Neural crest cell (in vitro differentiated cells): Measurements from ENCODE around the gene GNG8. TPM values are rescaled to one million over a fixed set of nuclear protein-coding genes. Genes with fewer than 3 reads are reported as not detected.

Experiments
- DNase-seq: peaks from one replicate; pipeline ENCODE4 v3.0.0; 2021; ENCODE audit warnings: low read depth, mixed read lengths, low spot score
- H3K27ac Mint-ChIP-seq: one replicate; pipeline ENCODE4 v1.8.0; 2021; ENCODE audit warnings: mild to moderate bottlenecking, mixed read lengths; ENCODE audit not compliant: unreplicated experiment
- H3K27me3 Mint-ChIP-seq: 2 replicates; pipeline ENCODE4 v1.8.0; 2021; ENCODE audit warnings: low read depth, mild to moderate bottlenecking, mixed read lengths
- H3K36me3 Mint-ChIP-seq: 2 replicates; pipeline ENCODE4 v1.8.0; 2021; ENCODE audit warnings: low read depth, mild to moderate bottlenecking, mixed read lengths
- H3K4me1 Mint-ChIP-seq: 2 replicates; pipeline ENCODE4 v1.8.0; 2021; ENCODE audit warnings: mixed read lengths
- H3K4me3 Mint-ChIP-seq: one replicate; pipeline ENCODE4 v1.8.0; 2021; ENCODE audit warnings: mild to moderate bottlenecking, mixed read lengths
- H3K9me3 Mint-ChIP-seq: 2 replicates; pipeline ENCODE4 v1.8.0; 2021; ENCODE audit warnings: mixed read lengths
- CTCF ChIP-seq: fragments of 200-600 bp; sonication (generic); conservative IDR thresholded peaks from 2 replicates; pipeline ENCODE4 v1.5.0; 2021; ENCODE audit warnings: antibody characterized with exemption, mild to moderate bottlenecking
- total RNA-seq: library from RNA; stranded (reverse); gene quantifications from 2 replicates; pipeline ENCODE4 v1.2.1, GENCODE V29; 2021

The GNG8 gene
- total RNA-seq, 1 donor from 2014 or later: not detected

GRCh38 chr19:46660008-46660517 is 24.1 kb upstream of the GNG8 start:
- Mint-ChIP-seq H3K4me1 (peaks cover 31% of the 10 kb centered on the region), H3K4me3 (peak overlapping the region; percentile 84), H3K27ac (no peak overlapping the region), H3K36me3 (no peaks in the 10 kb centered on the region), H3K27me3 (peaks cover 11% of the 10 kb centered on the region), H3K9me3 (no peaks in the 10 kb centered on the region)
- peak; percentile 13 for TF ChIP-seq CTCF
- peak; percentile 26 for DNase-seq

DNA sequence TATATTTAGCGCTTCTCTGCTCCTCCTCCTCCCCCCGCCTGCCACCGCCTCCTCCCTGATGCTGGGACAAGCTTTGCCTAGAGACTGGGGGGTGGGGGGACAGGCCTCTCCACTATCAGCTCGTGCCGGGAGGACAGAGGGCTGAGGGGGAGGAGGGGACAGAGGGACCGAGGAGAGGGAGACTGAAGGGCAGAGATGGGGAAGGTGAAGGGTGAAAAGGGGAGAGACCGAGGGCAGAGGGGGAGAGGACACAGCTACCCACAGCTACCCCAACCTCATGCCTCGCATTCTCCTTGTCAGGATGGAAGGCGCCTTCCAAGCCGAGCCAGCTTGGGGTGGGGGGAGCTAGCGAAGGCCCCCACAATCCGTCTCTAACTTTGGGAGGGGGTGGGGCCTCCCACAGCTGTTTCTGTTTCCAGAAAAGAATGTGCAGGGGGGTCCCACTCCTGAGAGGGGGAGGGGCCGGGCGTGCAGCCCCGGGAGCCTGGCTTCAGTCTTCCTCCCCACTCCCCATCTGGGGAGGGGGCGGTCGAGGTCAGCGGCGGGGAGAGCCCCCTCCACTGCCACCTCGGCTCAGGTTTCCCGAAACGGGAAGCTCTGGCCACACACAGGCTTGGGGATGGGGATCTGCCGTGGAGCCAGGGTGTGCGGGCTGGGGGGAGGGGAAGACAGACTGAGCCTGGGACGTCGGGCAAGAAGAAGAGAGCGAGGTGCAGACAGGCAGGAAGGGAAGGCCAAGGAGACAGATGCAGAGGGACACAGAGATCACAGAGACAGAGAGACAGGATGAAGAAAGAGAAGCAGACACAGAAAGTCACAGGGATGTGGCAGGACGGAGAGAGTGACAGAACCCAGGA is 23.4 kb upstream of the GNG8 start:
- DNase-seq: peak; percentile 39
- H3K4me3 Mint-ChIP-seq: peak overlapping the region; percentile 84
- H3K27ac Mint-ChIP-seq: no peak overlapping the region
- no peaks in the 10 kb centered on the region for H3K36me3 Mint-ChIP-seq
- peaks cover 38% of the 10 kb centered on the region for H3K4me1 Mint-ChIP-seq
- peaks cover 15% of the 10 kb centered on the region for H3K27me3 Mint-ChIP-seq
- no peaks in the 10 kb centered on the region for H3K9me3 Mint-ChIP-seq
- no peak for TF ChIP-seq CTCF

- TF ChIP-seq CTCF: no peak
- H3K27ac Mint-ChIP-seq: no peak overlapping the region
- DNase-seq: no peak
- peak overlapping the region; percentile 36 for H3K4me3 Mint-ChIP-seq
- H3K9me3 Mint-ChIP-seq: no peaks in the 10 kb centered on the region
- H3K36me3 Mint-ChIP-seq: no peaks in the 10 kb centered on the region
- peaks cover 38% of the 10 kb centered on the region for H3K4me1 Mint-ChIP-seq
- H3K27me3 Mint-ChIP-seq: peaks cover 24% of the 10 kb centered on the region
These were observed 20.5 kb upstream of the GNG8 start for GRCh38 chr19:46656541-46656940.

- Mint-ChIP-seq H3K36me3 (peaks cover 8% of the 10 kb centered on the region), H3K27ac (peak overlapping the region; percentile 68), H3K9me3 (no peaks in the 10 kb centered on the region), H3K4me3 (peak overlapping the region; percentile 69), H3K27me3 (peaks cover 40% of the 10 kb centered on the region), H3K4me1 (peaks cover 30% of the 10 kb centered on the region)
- peak; percentile 33 for DNase-seq
- TF ChIP-seq CTCF: no peak
These were observed 18.7 kb upstream of the GNG8 start for GRCh38 chr19:46654621-46655152.

DNA sequence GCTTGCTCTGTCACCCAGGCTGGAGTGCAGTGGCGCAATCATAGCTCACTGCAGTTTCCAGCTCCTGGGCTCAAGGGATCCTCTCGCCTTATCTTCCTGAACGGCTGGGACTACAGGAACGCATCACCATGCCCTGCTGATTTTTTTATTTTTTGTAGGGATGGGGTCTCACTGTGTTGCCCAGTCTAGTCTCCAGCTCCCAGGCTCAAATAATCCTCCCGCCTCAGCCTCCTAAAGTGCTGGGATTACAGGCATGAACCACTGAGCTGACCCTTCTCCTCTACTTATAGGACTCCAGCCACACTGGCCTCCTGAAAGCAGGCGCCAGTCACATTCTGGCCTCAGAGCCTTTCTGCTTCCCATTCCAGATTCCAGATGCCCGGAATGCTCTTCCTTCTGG is 14.4 kb upstream of the GNG8 start:
- DNase-seq: no peak
- Mint-ChIP-seq H3K27me3 (peaks cover 65% of the 10 kb centered on the region), H3K9me3 (peaks cover 5% of the 10 kb centered on the region), H3K4me3 (peak overlapping the region; percentile 45), H3K4me1 (peaks cover 27% of the 10 kb centered on the region), H3K36me3 (peaks cover 18% of the 10 kb centered on the region), H3K27ac (no peak overlapping the region)
- TF ChIP-seq CTCF: no peak
